A204.1 (cell line): Measurements from ENCODE around the gene SLC12A8.

Source experiments
- FAIRE-seq: peaks from 2 replicates; lab custom pipeline; 2012; peaks lifted over from hg19 to GRCh38; lab: Jason Lieb, UNC

SLC12A8 gene

GRCh38 chr3:125073390-125073905, 139.1 kb downstream of the SLC12A8 start:
- no peak for FAIRE-seq

GRCh38 chr3:125072749-125073389, 139.7 kb downstream of the SLC12A8 start:
- no peak for FAIRE-seq

DNA sequence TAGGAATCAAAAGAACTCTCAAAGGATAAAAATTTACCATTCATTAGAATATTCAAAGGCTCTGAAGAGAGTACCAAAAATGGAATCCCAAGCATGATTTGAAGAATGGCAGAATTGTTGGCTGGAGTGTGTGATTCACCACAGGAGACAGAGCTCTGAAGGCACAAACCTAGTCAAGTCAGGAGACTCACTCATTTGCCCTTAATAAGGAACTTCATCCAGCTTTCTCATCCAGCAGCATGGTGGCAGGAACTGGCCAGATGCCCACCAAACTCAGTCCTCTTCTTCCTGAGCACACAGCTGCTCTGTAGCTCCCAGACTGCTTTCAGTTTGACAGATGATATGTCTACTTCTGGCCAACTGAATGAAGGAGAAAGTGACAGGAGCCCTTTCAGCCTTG, 140.2 kb downstream of the SLC12A8 start:
- no peak for FAIRE-seq

DNA sequence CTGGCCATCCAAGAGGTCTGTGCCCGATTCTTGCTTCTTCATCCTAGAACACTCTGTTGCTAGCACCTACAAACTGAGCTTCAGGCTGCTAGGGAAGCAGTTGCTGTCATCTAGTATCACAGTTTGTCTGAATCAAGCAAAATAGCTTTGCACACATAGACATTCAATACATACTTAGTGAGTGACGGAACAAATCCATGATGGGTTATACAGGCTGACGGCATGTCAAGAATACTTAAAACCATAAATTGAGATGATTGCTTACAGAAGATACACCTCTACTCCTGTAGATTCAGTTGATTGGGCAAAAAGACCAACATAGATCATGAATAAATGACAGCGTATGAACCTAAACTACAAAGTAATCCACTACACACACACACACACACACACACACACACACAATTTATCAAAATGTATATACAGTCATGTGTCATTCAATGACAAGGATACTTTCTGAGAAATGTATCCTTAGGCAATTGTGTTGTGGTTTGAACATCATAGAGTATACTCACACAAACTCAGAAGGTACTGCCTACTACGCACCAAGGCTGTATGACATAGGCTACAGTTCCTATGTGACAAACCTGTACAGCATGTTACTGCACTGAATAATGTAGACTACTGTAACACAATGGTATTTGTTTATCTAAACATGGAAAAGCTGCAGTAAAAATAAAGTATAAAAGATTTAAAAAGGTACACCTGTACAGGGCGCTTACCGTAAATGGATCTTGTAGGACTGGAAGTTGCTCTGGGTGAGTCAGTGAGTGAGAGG, 142.4 kb downstream of the SLC12A8 start:
- FAIRE-seq, result no peak

GRCh38 chr3:125069452-125069851, 143.1 kb downstream of the SLC12A8 start:
- FAIRE-seq, result no peak

DNA sequence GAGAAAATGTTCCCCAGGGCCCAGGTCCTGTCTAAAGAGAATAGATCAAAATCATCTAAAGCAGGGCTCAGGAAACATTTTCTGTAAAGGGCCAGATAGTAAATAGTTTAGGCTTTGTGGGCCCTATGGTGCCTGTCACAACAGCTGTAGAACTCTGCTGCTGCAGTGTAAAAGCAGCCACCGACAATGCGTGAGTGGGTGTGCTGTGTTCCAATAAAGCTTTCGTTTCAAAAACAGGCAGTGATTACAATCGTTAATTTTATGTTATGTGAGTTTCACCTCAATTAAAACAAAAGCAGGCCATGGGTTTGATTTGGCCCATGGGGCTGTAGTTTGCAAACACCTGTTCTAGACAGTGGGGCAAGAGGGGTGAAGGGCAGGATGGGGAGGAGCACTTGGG, 144.3 kb downstream of the SLC12A8 start:
- FAIRE-seq, result no peak

GRCh38 chr3:125067225-125067624, 145.3 kb downstream of the SLC12A8 start:
- no peak for FAIRE-seq

- FAIRE-seq, result no peak
These were observed 149.5 kb downstream of the SLC12A8 start for GRCh38 chr3:125062904-125063618.

- FAIRE-seq, result no peak
These were observed 150.9 kb downstream of the SLC12A8 start for GRCh38 chr3:125061646-125062045.

DNA sequence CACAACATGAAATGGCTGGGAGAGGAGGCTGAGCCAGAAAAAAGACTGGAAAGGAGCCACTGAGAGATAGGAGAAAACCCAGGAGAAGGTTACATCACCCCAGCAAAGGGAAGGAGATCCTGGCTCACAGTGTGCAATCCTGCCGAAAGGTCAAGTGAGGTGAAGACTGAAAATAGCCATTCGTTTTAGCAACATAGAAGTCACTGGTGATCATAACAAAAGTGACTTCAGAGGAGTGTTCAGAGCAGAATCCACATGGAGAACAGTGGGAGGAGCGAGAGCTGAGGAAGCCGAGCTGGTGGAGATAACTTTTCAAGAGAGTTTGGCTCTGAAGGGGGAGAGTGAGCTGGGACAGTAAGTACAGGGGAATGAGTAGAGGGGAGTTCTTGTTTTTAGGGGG, 151.4 kb downstream of the SLC12A8 start:
- FAIRE-seq, result no peak

DNA sequence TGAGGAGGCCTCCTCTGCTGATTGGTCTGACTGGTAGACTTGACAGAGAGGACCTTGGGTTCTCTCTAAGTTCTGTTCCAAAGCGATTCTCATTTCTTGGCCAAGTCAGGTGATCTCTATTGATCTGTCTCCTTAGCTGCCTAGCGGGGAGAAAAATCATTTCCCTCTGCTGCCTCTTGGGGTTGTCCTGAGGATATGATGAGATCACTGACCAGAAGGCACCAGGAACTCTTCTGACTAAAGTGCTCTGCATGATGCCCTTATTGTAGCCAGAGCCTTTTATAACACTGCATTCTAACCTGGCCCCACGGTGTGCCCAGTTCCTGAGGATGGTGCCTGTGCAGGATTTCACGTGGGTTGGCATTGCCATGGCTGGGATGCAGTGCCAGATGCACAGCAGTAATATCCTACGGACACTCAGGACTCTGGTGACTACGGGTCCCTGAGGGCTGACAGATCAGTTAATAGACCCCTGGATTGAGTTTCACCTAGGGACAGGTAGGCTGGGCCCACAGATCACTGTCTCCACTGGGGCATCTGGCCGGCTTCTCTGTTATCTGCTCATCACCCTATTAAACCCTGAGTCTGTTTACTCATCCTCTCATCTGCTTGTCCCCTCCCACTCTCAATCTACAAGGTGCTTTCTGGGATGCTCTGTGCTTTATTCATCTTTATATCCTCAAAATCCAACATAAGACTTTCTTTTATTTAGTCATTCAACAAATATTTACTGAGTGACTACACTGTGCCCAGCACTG, 152.9 kb downstream of the SLC12A8 start:
- no peak for FAIRE-seq

- FAIRE-seq, result no peak
These were observed 153.6 kb downstream of the SLC12A8 start for GRCh38 chr3:125058959-125059358.

GRCh38 chr3:125058529-125058928, 154.0 kb downstream of the SLC12A8 start:
- no peak for FAIRE-seq

- FAIRE-seq, result no peak
These were observed 155.2 kb downstream of the SLC12A8 start for GRCh38 chr3:125057186-125057850.

DNA sequence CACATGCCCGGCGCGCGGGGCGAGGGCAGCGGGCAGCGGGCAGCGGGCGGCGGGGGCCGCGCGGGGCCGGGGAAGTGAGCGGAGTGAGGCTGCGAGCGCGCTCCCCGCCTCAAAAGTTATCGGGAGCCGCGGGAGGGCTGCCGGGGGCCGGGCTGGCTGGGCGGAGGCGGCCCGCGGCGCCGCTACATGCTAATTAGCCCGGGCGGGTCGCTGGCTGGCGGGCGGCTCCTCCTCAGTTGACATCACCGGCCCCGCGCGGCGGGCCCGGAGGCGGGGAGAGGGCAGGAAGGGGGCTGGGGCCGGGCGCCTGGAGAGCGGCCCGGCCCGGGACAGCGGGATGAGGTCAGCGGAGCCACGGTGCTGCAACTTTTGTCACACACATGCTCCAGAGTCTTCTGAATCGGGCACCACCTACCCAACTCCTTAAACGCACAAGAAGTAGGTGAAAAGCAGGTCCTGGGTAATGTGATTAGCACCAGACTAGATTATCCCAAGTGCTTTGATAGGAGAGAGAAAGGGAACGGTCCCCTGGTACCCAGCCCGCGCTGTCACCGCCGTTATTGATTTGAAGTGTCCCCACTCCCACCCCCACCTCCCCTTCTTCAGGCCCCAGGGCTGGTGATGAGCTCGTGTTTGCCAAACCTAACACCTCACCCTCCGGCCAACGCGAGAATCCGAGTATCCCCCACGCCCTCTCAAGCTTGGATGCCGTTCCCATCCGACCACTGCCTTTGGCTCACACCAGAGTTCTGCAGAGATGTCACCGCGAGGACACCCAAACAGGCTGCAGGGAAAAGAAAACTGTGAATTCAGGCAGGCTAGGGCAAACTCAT, 156.4 kb downstream of the SLC12A8 start, which contains the start of gene HEG1:
Gene HEG1, minus strand, starts transcription at position 85 of the 833 bp plus-strand sequence. CDS start 107 bp downstream, outside the sequence.
- no peak for FAIRE-seq

DNA sequence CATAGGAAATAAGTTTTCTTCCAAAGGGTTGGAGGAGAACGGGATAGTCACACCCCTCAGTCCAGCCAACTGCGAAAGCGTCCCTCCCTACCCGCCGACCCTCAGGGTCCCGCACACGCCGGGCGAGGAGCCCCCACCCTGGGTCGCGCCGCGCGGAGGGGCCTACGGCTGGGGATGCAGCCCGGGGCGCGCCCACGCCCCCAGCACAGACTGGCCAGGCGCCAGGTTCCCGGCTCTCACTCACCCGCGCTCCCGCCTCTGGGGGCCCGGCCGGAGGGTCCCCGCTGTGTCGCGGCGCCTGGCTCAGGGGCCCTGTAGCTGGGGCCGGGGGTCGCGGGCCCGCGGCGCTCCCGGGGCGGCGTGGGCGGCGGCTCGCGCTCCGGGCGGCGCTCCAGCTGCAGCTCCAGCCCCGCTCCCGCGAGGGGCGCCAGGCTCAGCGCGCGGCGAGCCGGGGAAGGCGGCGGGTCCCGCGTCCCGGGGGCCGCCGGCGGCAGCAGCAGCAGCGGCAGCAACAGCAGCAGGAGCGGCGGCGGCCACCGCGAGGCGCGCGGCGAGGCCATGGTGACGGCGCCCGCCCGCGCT, 157.1 kb downstream of the SLC12A8 start:
- FAIRE-seq, result no peak

GRCh38 chr3:125054449-125055329, 157.9 kb downstream of the SLC12A8 start:
- no peak for FAIRE-seq

DNA sequence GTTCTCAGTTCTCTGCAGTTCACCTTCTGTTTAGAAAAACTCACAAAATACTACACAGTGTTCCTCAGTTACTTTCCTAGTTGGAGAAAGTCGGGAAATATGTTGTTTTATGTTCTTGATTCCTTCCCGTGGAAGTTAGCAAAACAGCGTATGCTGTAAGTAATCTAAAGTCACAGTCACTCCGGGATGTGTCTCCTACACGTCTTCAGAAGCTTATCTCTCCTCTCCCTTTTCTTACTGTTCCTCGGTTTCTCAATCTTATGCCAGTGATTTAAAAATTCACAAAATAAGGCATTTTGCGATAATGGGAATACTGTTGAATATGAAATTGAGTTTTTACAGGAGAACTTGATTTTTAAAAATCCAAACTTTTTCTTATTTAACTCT, 158.5 kb downstream of the SLC12A8 start:
- no peak for FAIRE-seq

DNA sequence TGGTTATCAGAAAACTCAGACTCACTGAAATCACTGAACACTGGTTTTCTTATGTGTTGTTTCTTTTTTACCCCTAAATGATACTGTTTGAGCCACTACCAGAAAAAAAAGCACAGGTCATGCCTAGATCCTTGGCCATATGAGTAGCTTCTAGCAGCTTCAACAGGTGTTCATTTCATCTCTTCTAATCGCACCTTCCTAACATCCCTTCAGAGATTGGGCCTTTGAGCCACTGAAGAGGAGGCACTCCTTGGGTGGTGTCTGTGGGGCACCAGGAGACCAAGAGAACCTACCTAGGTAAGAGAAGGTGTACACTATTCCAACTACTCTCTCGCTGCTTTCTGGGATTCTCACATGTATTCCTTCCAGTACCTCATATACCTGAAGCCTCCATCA, 159.2 kb downstream of the SLC12A8 start:
- FAIRE-seq, result no peak
